Pancreas (tissue), 10 donors: ENCODE measurements around the gene FAM111A. TPM values are rescaled to one million over a fixed set of nuclear protein-coding genes. Genes with fewer than 3 reads are reported as not detected.

Experiments used
- ATAC-seq, 4 donors: fragments of 200-7000 bp; cut with Tn5 transposase; one replicate each; pipeline versions ENCODE4 v1.8.0 to v1.9.1; 2020; ENCODE audit warnings: mild to moderate bottlenecking in 4 of 4, moderate library complexity in 4 of 4
- DNase-seq, 6 donors: peaks; one replicate each; pipeline ENCODE4 v3.0.0-alpha.2; 2020
- FAIRE-seq: peaks from 2 replicates; lab custom pipeline; 2012; peaks lifted over from hg19 to GRCh38; lab: Jason Lieb, UNC
- H3K27ac ChIP-seq, 4 donors: fragments of 200-600 bp; sonication (generic); 1 replicate in 3 of 4; 2 replicates in 1 of 4; pipeline versions ENCODE4 v1.5.0 to v1.8.0; 2020
- H3K27me3 ChIP-seq, 4 donors: fragments of 200-600 bp; one replicate each; pipeline ENCODE4 v1.8.0; 2021
- H3K36me3 ChIP-seq, 3 donors: fragments of 200-600 bp; sonication (generic) in 1 of 3; one replicate each; pipeline versions ENCODE4 v1.5.0 to v1.8.0; 2020 to 2021
- H3K4me1 ChIP-seq, 3 donors: fragments of 200-600 bp; one replicate each; pipeline ENCODE4 v1.8.0; 2021
- H3K4me3 ChIP-seq, 4 donors: fragments of 200-600 bp; sonication (generic) in 2 of 4; one replicate each; pipeline versions ENCODE4 v1.5.0 to v1.8.0; 2020 to 2021
- H3K9me3 ChIP-seq, 4 donors: fragments of 200-600 bp; one replicate each; pipeline ENCODE4 v1.8.0; 2021
- WGBS, 2 donors: extraction: QIAGEN DNeasy Blood & Tissue Kit; methylation state at CpG; one replicate each; pipeline ENCODE4 v1.1.7; 2013; 5-methylcytosine and 5-hydroxymethylcytosine counted together
- intact Hi-C, 3 donors: fragments of 100-400 bp; cut with DNase I; formaldehyde crosslinking; loops; one replicate each; pipeline versions ENCODE4 v1.11.1 to v1.14.2; 2022
- polyA plus RNA-seq, 2 donors: library from polyadenylated mRNA; stranded (reverse); fragments of 200-250 nt; gene quantifications; one replicate each; pipeline ENCODE4 v1.2.3, GENCODE V29; 2013
- total RNA-seq, 6 donors: library from RNA; stranded (reverse); fragmentation: NEBNext Ultra II Directional in 4 of 6; extraction: Animal tissue kit (Norgen Biotek cat#: 25700) in 4 of 6; gene quantifications; one replicate each; pipeline versions ENCODE4 v1.2.1 to v1.2.4, GENCODE V29; 2021 to 2023
- TF ChIP-seq, protein P1 (sequence below), 4 donors: fragments of 200-600 bp; sonication (generic) in 3 of 4; IDR thresholded peaks; one replicate each; pipeline versions ENCODE4 v1.5.0 to v1.8.0; 2021; ENCODE audit warnings: antibody characterized with exemption in 4 of 4
- donor health status: healthy with polysubstance abuse.
- donor health status: DM: no; HTN: no; CAD: no; lungs with moderate emphysema.
- donor health status: DM: no; HTN: no; CAD: no.
- donor health status: control.
- donor health status: control.
- donor health status: Bipolar disorder and iron deficiency.
- donor health status: DM: yes; HTN: yes; CAD: no.
- donor health status: DM: no; HTN: no; CAD: no.
- donor health status: DM: no; HTN: no; CAD: no.
- donor health status: DM: yes; HTN: yes; CAD: no.

The FAM111A gene
- total and polyA plus RNA-seq, 8 donors: 3.9 to 25.1 (median 9.9) TPM

DNA sequence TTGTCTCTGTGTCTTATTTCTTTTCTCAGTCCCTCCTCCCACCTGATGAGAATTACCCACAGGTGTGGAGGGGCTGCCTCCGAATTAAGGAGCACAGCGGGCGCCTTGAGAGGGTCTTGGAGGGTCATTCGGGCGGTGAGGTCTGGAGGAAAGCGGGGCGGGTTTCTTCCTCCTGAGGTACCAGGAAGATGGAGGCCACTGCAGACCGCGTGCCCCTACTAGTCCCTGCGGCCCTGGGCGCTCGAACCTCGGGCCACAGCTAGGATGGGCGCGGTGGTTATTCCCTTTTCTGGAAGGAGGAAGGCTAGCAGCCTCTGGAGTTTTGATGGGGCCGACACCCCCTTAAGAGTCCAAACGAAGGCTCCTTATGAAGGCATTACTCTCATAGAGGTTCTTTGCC, 5.5 kb upstream of the FAM111A start:
- no peak overlapping the region for H3K27ac ChIP-seq
- no peaks in the 10 kb centered on the region for H3K9me3 ChIP-seq
- intact Hi-C loops: no loop called here
- ATAC-seq (no peak), DNase-seq (no peak), FAIRE-seq (no peak)
- no peaks in the 10 kb centered on the region for H3K4me1 ChIP-seq
- TF ChIP-seq, protein P1, sequence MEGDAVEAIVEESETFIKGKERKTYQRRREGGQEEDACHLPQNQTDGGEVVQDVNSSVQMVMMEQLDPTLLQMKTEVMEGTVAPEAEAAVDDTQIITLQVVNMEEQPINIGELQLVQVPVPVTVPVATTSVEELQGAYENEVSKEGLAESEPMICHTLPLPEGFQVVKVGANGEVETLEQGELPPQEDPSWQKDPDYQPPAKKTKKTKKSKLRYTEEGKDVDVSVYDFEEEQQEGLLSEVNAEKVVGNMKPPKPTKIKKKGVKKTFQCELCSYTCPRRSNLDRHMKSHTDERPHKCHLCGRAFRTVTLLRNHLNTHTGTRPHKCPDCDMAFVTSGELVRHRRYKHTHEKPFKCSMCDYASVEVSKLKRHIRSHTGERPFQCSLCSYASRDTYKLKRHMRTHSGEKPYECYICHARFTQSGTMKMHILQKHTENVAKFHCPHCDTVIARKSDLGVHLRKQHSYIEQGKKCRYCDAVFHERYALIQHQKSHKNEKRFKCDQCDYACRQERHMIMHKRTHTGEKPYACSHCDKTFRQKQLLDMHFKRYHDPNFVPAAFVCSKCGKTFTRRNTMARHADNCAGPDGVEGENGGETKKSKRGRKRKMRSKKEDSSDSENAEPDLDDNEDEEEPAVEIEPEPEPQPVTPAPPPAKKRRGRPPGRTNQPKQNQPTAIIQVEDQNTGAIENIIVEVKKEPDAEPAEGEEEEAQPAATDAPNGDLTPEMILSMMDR (IDR thresholded peaks at IDR 0.05): no peak
- 90 to 92% methylated on average over 17 of the region's 17 CpGs for WGBS, 2 donors
- H3K27me3 ChIP-seq: no peaks in the 10 kb centered on the region
- no peak overlapping the region for H3K4me3 ChIP-seq
- H3K36me3 ChIP-seq: no peaks in the 10 kb centered on the region

DNA sequence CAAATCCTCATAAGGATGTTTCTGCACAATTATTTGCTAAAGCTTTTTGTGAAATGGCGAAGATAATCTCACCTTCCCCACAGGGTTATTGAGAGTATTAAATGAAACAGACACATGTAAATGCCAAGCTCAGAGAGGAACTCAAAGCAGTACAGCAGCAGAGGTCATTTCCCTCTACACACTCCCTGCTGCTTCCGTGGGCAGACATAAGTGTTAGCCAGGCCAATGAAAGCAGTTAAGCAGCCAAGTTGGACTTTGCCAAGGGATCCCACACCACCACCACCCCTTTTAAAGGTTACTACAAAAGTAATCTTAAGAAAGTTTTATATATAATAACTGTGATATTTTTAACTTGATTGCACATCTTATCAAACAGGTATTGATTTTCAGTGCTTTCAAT, 4.0 kb upstream of the FAM111A start:
- Histone ChIP-seq H3K27me3 (no peaks in the 10 kb centered on the region), H3K4me3 (no peak overlapping the region), H3K4me1 (peaks cover 0 to 3% (median 0%) of the 10 kb centered on the region in 3 donors), H3K36me3 (no peaks in the 10 kb centered on the region), H3K9me3 (no peaks in the 10 kb centered on the region), H3K27ac (no peak overlapping the region)
- no peak for DNase-seq
- intact Hi-C loops: no loop called here
- ATAC-seq: no peak
- TF ChIP-seq, protein P1 (IDR thresholded peaks at IDR 0.05): no peak
- FAIRE-seq: no peak
- WGBS, 2 donors: 79 to 81% methylated on average over 2 of the region's 2 CpGs

DNA sequence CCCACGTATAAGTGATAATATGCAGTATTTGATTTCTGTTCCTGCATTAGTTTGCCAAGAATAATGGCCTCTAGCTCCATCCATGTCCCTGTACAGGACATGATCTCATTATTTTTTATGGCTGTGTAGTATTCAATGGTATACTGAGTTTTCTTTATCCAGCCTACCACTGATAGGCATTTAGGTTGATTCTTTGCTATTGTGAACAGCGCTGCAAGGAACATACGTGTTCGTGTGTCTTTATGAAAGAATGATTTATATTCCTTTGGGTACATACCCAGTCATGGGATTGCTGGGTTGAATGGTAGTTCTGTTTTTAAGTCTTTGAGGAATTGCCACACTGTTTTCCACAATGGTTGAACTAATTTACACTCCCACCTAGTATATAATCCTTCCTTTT, 1.5 kb upstream of the FAM111A start:
- FAIRE-seq (no peak), DNase-seq (no peak), ATAC-seq (no peak)
- Histone ChIP-seq H3K9me3 (no peaks in the 10 kb centered on the region), H3K27ac (no peak overlapping the region), H3K27me3 (no peaks in the 10 kb centered on the region), H3K4me3 (no peak overlapping the region), H3K4me1 (peaks cover 0 to 14% (median 8%) of the 10 kb centered on the region in 3 donors), H3K36me3 (no peaks in the 10 kb centered on the region)
- 88 to 95% methylated on average over 4 of the region's 4 CpGs for WGBS, 2 donors
- intact Hi-C loops: no loop called here
- TF ChIP-seq, protein P1 (IDR thresholded peaks at IDR 0.05): no peak

DNA sequence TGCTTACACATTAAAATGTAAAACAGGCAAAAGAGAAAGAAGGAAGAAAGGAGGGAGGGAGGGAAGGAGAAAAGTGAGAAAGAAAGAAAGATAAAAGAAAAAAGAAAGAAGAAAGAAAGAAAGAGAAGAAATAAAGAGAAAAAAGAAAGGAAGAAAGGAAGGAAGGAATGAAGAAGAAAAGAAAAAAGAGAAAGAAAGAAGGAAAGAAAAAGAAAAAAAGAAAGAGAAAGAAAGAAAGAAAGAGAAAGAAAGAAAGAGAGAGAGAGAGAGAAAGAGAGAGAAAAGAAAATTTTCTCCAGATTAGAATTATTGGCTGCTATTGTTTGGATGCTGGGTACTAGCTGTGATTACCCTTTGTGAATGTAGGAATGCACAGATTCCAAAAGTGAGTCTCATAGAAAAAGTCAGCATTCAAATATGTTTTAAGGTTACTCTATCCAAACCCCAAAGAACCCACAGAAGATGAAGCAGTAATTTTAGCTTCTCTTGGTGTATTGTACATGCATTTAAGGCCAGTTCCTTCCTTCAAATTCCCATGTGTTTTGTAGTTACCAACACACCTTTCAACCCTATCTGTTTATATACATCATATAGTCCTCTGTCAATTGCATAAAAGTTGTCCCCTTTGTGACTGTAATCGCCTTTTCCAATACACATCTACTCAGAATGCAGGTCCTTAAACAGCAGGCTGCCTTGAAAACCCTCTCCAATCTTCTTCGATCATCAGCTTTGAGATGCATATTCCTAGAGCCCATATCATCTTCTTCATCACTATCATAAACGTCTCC, 789 bp upstream of the FAM111A start:
- no peaks in the 10 kb centered on the region for H3K27me3 ChIP-seq
- no peak for DNase-seq
- intact Hi-C loops: no loop called here
- no peaks in the 10 kb centered on the region for H3K9me3 ChIP-seq
- H3K4me1 ChIP-seq: peaks cover 0 to 14% (median 8%) of the 10 kb centered on the region in 3 donors
- H3K4me3 ChIP-seq: peak overlapping the region; percentile 40 to 80 (median 68)
- TF ChIP-seq, protein P1 (IDR thresholded peaks at IDR 0.05): no peak
- no peak for FAIRE-seq
- H3K27ac ChIP-seq: peak overlapping the region; percentile 84 to 94 (median 88)
- ATAC-seq: no peak
- WGBS, 2 donors: 2 to 4% methylated on average over 3 of the region's 3 CpGs
- no peaks in the 10 kb centered on the region for H3K36me3 ChIP-seq

DNA sequence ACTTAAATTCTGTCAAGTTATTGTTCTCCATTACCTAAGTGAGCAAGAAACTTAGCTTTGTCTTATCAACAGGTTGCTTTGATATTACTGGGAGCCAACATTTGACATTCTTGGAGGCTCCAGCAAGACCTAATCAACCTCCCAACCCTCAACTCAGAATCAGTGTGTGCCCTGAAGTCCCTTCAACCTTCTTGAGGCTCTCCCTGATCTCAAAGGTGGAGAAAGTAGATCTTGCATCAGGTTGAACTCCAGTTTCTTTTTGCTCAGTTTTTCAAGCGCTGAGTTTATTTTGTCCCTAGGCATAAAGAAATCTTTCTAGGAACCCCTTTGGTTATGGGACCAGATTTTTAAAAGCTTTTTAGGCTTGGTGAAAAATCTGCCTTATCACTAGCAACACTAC, 1.4 kb downstream of the FAM111A start:
- ATAC-seq (no peak), FAIRE-seq (no peak), DNase-seq (no peak)
- Histone ChIP-seq H3K27me3 (no peaks in the 10 kb centered on the region), H3K36me3 (peaks cover 0 to 2% (median 0%) of the 10 kb centered on the region in 3 donors), H3K9me3 (no peaks in the 10 kb centered on the region), H3K27ac (peak overlapping the region; percentile 15 to 94 (median 60)), H3K4me1 (peaks cover 0 to 14% (median 8%) of the 10 kb centered on the region in 3 donors), H3K4me3 (peak overlapping the region in 3 of 4 donors; percentile 29 to 77 (median 48))
- intact Hi-C loops: no loop called here
- 88 to 91% methylated on average over 1 of the region's 1 CpG for WGBS, 2 donors
- TF ChIP-seq, protein P1 (IDR thresholded peaks at IDR 0.05): no peak
